Stimulated activated CD4-positive, alpha-beta T cell treated with anti-CD3 and anti-CD28 coated beads, Interleukin-2, amount 100 ng/mL, for 48 hours (primary cell): Measurements from ENCODE around the gene ITGB6.
A peak's percentile ranks its signal among the peaks of the same experiment; 100 is the strongest.
"Not testable (repeated sequence)": the region's sequence is repeated elsewhere in the genome, so short reads cannot be mapped to it uniquely, and the experiment has no call there.

ENCODE experiments used
- DNase-seq, 2 donors: peaks; one replicate each; pipeline ENCODE4 v3.0.0-alpha.2; 2020

Gene ITGB6

GRCh38 chr2:160220545-160221009 is 20.5 kb upstream of the ITGB6 start:
- peak; percentile 19 to 23 for DNase-seq

DNA sequence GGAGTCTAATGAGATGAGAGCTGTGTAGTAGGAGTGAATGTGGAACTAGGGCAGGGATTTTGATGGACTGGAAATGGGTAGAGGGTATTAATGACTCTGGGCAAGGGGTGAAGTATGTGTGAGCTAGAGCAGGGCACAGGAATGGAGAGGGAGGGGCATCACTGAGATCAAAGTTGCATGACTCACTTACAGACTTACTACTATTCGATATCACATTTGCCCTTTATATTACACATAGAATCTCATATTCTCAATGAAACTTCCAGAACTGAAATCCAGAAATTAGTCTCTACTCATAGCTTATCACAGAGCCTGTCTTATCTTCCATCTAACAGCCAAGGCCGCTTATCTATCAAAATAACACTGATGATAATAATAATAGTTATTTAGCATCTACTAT is 20.0 kb upstream of the ITGB6 start:
- no peak for DNase-seq

DNA sequence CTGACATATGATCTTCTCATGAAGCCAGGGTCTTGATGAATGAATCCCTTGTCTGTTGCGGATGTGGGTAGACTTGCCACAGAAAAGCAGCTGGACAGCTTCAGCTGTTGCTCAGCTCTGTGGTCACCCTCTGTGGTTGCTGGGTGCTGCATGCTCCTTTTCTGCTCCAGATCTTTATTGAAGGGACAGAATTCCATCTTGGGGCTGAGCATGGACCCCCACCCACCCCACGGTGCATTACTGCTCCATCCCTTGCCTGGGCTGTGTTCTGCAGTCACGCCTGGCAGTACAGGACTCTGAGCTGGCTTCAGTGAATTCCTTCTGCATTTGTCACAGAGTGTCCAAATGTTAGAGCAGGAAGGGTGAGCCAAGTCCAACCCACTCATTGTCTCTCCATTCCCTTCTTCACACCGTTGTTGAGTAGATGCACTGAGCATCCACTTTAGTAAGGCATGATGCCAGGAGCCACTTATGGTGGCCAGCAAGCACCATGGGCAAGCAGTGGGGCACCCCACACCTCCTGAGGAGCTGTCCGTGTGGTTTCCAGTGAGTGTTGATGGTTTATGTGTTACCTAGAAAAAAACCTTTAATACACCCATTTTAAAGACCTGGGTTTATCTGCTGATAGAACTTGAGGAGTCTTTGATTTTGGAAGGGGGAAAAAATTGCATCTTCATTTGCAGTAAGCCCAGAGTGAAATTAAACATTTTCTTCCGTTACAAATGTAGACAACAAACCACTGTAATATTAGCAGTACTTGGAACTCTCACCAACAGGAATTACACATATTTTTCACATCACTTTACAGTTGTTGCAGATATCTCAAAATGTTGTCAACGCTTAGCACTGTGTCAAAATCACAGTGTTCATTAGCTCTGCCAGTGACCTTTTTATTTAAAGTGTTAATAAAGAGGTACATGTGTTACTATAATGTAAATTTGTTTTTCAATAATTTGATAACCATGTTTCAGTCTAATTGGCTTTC is 14.7 kb upstream of the ITGB6 start:
- DNase-seq, result no peak

- DNase-seq, result no peak
Measured at GRCh38 chr2:160213511-160213910, 13.4 kb upstream of the ITGB6 start.

GRCh38 chr2:160210599-160211138 is 10.6 kb upstream of the ITGB6 start:
- peak; percentile 72 for DNase-seq

DNA sequence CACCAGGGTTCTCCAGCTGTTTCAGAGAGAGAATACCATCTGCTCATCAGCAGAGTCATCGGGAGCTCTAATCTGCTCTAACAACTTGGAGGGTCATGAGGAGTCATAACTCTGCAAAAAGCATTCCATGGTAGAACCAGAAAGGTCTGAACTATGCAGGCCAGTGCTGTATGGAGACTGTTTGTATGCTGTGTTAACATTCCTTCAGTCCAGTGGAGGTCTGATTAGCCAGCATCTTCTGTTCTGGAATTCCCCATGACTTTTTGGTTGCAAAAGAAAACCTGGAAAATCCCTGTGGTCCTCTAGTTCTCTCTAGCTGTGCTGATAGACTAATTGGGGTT is 9.4 kb upstream of the ITGB6 start:
- DNase-seq, result no peak

DNA sequence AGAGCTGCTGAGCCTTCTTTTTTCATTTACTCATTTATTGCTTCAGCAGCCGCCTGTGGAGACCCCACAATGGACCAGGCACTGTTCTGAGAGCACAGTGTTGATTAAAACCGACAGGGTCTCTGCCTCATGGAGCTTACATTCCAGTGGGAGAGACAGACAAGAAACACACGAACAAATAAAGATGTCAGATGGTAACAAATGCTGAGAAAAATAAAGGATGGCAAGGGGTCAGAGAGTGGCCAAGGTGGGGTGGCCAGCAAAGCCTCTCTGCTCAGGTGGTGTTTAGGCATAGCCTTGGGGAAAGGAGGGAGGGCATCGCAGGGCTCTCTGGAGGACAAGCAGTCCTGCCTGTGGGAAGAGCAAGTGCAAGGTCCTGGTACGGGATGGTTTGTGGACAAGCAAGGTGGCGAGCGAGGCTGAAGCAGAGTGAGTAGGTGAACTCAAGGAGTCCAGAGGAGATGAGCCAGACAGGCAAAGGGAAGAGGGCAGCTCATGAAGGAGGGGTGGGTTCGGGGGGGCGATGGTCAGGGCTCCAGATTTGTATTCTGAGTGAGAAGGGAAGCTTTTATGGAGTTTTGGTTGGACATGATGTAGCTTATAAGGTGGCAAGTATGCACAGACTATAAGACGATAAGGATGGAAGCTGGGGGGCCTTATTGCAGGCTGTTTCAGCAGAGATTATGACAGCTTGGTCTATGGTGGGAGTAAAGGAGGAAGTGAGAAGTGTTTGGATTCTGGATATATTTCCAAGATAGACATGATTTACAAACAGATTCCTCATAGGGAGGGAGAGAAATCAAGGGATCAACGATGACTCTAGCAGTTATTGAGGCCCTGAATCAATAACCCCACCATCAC is 8.8 kb upstream of the ITGB6 start:
- no peak for DNase-seq

GRCh38 chr2:160207804-160208654 is 8.0 kb upstream of the ITGB6 start:
- DNase-seq, result peak in 1 of 2 donors; percentile 20

- no peak for DNase-seq
Measured at GRCh38 chr2:160207271-160207670, 7.2 kb upstream of the ITGB6 start.

GRCh38 chr2:160206436-160206835 is 6.4 kb upstream of the ITGB6 start:
- DNase-seq, result no peak

- DNase-seq, result no peak
Measured at GRCh38 chr2:160205505-160205904, 5.4 kb upstream of the ITGB6 start.

- no peak for DNase-seq
Measured at GRCh38 chr2:160203422-160203821, 3.4 kb upstream of the ITGB6 start.

GRCh38 chr2:160203007-160203406 is 2.9 kb upstream of the ITGB6 start:
- no peak for DNase-seq

DNA sequence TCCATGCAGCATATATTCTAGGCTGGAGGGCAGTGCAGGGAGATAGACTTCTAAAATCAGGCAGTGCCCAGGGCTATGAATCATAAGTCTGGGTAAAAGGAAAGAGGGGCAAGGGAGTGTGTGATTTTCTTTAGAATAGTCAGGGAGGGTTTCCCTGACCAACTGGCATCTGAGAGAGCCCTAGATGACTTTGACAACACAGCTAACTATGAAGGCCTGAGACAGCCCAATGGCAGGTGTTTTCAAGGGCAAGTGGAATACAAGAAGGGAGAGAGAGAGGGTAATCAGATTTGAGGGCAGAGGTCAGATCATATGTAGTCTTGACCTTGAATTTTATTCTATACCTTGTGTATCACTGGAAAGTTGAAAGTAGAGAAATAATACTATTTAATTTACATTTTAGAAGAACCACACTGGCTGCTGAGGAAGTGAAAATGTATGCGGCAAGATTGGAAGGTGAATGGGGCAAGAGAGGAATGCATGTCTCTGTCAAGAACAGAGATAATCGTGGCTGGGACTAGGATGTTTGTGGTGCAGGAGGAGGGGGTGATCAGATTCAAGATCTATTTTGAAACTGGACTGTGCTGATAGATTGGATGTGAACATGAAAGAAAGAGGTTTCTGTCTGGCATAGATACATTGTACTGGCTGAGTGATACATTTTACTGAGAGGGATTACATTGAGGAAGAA is 1.9 kb upstream of the ITGB6 start:
- DNase-seq, result no peak

GRCh38 chr2:160200921-160201320 is 849 bp upstream of the ITGB6 start:
- DNase-seq, result no peak

GRCh38 chr2:160199053-160199452 is 1.0 kb downstream of the ITGB6 start:
- no peak for DNase-seq

GRCh38 chr2:160197587-160197986 is 2.5 kb downstream of the ITGB6 start:
- no peak for DNase-seq

DNA sequence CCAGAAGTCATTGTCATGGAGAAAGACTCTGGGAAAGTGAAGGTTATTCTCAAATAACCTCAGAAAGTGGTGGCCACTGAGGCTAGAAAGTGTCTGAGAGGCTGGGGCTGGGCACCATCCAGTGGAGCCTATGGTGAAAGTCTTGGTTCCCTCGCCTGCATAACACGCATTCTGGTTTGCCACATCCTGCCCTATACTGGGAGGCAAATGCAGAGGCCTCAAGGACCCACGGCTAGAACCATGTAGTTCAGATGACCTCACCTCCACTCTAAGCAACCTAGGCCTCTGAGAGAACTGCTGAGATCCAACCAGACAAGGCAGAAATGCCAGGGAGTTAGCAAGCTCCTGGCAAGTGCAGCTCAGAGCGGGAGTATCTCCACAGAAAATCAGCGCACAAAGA is 5.1 kb downstream of the ITGB6 start:
- DNase-seq, result no peak

DNA sequence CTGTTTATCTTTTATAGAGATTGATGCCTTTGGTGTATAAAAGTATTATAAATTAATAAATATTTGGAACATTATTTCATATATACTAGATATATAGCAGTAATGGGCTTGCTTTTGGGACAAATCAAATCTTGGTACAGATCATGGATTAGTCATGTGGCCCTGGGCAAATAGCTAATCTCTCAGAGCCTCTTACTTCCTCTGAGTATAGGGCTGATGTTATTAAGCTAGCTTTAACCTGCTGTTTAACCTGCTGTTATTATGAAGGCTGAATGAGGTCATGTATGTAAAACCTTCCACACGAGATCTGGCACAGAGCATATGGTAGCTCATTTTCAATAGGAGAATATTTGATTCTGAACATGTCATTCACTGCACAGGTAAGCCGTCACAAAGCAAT is 5.7 kb downstream of the ITGB6 start:
- DNase-seq, result no peak

GRCh38 chr2:160181146-160181836 is 18.8 kb downstream of the ITGB6 start:
- DNase-seq, result not testable (repeated sequence)

DNA sequence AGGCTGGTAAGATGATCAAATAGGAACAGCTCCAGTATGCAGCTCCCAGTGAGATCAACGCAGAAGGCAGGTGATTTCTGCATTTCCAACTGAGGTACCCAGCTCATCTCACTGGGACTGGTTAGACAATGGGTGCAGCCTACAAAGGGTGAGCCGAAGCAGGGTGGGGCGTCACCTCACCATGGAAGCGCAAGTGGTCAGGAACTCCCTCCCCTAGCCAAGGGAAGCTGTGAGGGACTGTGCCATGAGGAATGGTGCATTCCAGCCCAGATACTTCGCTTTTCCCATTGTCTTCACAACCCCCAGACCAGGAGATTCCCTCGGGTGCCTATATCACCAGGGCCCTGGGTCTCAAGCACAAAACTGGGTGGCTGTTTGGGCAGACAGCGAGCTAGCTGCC is 19.4 kb downstream of the ITGB6 start:
- not testable (repeated sequence) for DNase-seq
